ENCODE data around the gene ROBO2. TPM values are rescaled to one million over a fixed set of nuclear protein-coding genes. Genes with fewer than 3 reads are reported as not detected.

Gene ROBO2
- total RNA-seq, 6 experiments from 2014 or later: 0.09 to 0.36 (median 0.20) TPM

GRCh38 chr3:77149382-77149781, 109.5 kb downstream of the ROBO2 start:
- DNase-seq: no peak
- Mint-ChIP-seq H3K27me3 (ENCODE audit: insufficient read depth) (no peaks in the 10 kb centered on the region), H3K9me3 (peaks cover 45% of the 10 kb centered on the region), H3K27ac (no peak overlapping the region), H3K4me1 (ENCODE audit: low read depth) (no peaks in the 10 kb centered on the region), H3K4me3 (no peak overlapping the region), H3K36me3 (ENCODE audit: low read depth) (no peaks in the 10 kb centered on the region; the same call in 1 of the 2 replicates)
- TF ChIP-seq, protein P1, sequence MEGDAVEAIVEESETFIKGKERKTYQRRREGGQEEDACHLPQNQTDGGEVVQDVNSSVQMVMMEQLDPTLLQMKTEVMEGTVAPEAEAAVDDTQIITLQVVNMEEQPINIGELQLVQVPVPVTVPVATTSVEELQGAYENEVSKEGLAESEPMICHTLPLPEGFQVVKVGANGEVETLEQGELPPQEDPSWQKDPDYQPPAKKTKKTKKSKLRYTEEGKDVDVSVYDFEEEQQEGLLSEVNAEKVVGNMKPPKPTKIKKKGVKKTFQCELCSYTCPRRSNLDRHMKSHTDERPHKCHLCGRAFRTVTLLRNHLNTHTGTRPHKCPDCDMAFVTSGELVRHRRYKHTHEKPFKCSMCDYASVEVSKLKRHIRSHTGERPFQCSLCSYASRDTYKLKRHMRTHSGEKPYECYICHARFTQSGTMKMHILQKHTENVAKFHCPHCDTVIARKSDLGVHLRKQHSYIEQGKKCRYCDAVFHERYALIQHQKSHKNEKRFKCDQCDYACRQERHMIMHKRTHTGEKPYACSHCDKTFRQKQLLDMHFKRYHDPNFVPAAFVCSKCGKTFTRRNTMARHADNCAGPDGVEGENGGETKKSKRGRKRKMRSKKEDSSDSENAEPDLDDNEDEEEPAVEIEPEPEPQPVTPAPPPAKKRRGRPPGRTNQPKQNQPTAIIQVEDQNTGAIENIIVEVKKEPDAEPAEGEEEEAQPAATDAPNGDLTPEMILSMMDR (IDR thresholded peaks at IDR 0.05): no peak

DNA sequence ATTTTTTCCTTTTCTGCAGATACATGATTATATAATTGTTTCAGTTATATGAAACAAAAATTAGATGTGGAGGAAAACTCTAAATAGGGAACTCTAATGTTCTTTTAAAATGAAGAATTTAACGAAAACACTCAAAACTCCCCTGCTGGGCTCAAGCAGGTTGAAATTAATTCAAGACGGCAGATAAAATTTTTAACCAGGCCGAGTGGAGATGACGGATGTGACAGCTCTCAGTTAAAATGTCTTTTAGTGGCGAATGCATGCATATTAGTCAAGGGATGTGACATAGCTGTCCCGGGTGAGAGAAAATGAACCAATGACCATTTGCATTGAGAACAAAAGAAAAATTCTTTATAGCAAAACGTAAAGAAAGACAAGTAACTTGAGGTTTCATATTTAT, 110.1 kb downstream of the ROBO2 start:
- H3K27me3 Mint-ChIP-seq (ENCODE audit: insufficient read depth): no peaks in the 10 kb centered on the region
- H3K4me1 Mint-ChIP-seq (ENCODE audit: low read depth): no peaks in the 10 kb centered on the region
- no peak overlapping the region for H3K4me3 Mint-ChIP-seq
- DNase-seq: no peak
- TF ChIP-seq, protein P1 (IDR thresholded peaks at IDR 0.05): no peak
- H3K36me3 Mint-ChIP-seq (ENCODE audit: low read depth): no peaks in the 10 kb centered on the region; the same call in 1 of the 2 replicates
- H3K27ac Mint-ChIP-seq: no peak overlapping the region
- peaks cover 43% of the 10 kb centered on the region for H3K9me3 Mint-ChIP-seq

DNA sequence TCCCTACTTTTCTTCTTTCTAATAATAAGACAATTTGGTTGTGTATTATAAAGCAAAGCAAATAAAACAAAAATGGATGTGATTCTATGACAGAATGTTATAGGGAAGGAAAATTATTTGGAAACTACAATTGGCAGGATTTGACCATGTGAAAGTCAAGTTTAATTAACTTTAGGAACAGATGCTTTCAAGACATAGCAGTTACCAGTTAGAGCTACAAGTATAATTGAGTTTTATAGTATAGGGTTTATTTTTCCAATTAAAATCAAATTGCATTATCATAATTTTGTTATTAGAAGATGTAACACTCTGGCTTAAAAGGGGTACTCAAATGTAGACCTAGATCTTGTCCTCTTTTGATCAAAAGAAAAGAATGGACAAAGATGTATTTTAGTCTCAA, 110.9 kb downstream of the ROBO2 start:
- Mint-ChIP-seq H3K36me3 (ENCODE audit: low read depth) (no peaks in the 10 kb centered on the region; the same call in 1 of the 2 replicates), H3K27ac (no peak overlapping the region), H3K27me3 (ENCODE audit: insufficient read depth) (no peaks in the 10 kb centered on the region), H3K4me3 (no peak overlapping the region), H3K9me3 (peaks cover 49% of the 10 kb centered on the region), H3K4me1 (ENCODE audit: low read depth) (no peaks in the 10 kb centered on the region)
- TF ChIP-seq, protein P1 (IDR thresholded peaks at IDR 0.05): no peak
- no peak for DNase-seq

DNA sequence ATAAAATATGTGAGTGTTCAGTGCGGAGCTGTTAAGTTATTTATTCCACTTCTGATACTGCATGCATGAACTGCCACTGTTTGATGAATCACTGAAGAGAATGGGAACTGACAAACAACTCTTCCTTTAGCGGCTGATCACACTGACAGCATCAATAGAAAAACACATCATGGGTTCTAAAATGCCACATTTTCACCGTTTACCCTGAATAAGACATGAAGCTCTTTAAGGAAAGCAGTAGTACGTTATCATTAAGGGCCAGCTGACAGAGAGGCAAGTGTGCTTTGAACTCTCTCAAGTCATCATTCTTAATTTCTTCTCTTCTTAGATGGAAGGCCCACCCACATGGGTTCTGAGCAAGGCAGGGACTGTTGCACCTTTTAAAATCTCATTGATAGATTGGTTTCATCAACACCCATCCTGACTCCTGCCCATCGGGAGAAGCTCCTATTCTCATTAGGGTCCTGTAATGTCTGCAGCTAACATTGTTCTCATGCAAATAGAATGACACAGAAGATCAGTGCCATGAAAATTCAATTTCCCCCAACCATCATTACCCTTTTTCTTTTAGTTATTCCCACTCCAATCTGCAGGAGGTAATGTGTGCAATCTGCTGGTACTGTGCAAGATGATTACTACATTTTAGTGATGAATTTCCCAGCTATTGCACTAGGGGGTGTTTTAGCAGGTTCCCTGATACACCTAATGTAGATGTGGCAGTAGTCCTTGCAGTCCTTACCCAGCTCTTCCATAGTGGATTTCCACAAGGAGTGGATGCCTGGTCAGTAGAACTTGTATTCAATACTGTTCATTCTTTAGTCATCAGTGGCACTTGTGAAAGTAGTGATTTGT, 119.1 kb downstream of the ROBO2 start:
- no peak for DNase-seq
- Mint-ChIP-seq H3K4me1 (ENCODE audit: low read depth) (no peaks in the 10 kb centered on the region), H3K4me3 (no peak overlapping the region), H3K27me3 (ENCODE audit: insufficient read depth) (no peaks in the 10 kb centered on the region), H3K9me3 (peaks cover 14% of the 10 kb centered on the region), H3K27ac (no peak overlapping the region), H3K36me3 (ENCODE audit: low read depth) (no peaks in the 10 kb centered on the region)
- TF ChIP-seq, protein P1 (IDR thresholded peaks at IDR 0.05): no peak

DNA sequence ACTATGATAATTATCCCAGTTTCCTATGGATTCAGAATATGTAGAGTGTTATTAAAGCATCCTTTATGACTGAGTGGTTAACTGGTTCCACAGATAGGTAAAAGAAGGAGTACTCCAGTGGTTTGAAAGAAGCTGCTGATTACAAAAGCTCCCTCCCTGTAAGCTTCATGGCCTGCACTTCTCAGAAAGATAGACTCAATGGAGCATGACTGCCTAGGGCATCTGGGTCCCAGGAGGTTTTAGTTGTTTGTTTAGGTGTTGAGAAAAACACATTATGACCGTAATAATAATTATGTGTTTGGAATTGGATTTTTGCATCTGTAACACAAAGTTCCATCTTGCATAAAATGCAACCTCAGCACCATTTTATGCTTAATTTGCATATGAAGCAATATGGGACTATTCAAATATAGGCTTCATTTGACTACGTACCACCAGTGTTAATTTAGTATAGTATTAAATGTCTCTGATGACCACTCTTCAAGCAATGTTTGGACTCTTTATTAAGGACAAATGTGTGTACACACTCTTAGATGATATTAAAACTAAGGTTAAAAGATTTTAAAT, 121.1 kb downstream of the ROBO2 start:
- no peak for DNase-seq
- Mint-ChIP-seq H3K4me1 (ENCODE audit: low read depth) (no peaks in the 10 kb centered on the region), H3K27ac (no peak overlapping the region), H3K36me3 (ENCODE audit: low read depth) (no peaks in the 10 kb centered on the region), H3K27me3 (ENCODE audit: insufficient read depth) (no peaks in the 10 kb centered on the region), H3K4me3 (no peak overlapping the region), H3K9me3 (peaks cover 6% of the 10 kb centered on the region; the same call in 1 of the 2 replicates)
- TF ChIP-seq, protein P1 (IDR thresholded peaks at IDR 0.05): no peak

All from HFFc6 (cell line).